Panc1 (cell line): ENCODE results near the gene TESMIN. TPM values are rescaled to one million over a fixed set of nuclear protein-coding genes. Genes with fewer than 3 reads are reported as not detected.

ENCODE experiments used
- ATAC-seq: fragments of 200-7000 bp; cut with Tn5 transposase; 2 replicates; pipeline ENCODE4 v1.9.1; 2020; ENCODE audit warnings: mild to moderate bottlenecking, moderate library complexity
- BruUV-seq: library from RNA; stranded (reverse); fragments of 400-500 nt; replicated peaks from 2 replicates; lab custom pipeline; 2021; lab: Mats Ljungman, UMichigan
- CTCF ChIA-PET: fragments of 300-600 bp; sonication (Branson Sonifier 250); formaldehyde crosslinking; loops from one replicate; lab custom pipeline; 2022; ENCODE audit warnings: antibody characterized with exemption; lab: Charles Lee
- POLR2A ChIA-PET: fragments of 300-600 bp; sonication (Branson Sonifier 250); formaldehyde crosslinking; loops from one replicate; lab custom pipeline; 2022; ENCODE audit warnings: antibody characterized with exemption; lab: Charles Lee
- DNase-seq: peaks from one replicate; pipeline ENCODE4 v3.0.0-alpha.2; 2010; ENCODE audit warnings: low read depth, low spot score
- H3K27ac ChIP-seq: 2 replicates; pipeline ENCODE4 v1.5.1; 2011; ENCODE audit warnings: mild to moderate bottlenecking, low read length, inconsistent platforms
- H3K27me3 ChIP-seq: fragments of 200-500 bp; sonication (Bioruptor generic); 2 replicates; pipeline ENCODE4 v1.6.0; 2014; ENCODE audit warnings: low read length, inconsistent platforms; ENCODE audit not compliant: control insufficient read depth, insufficient read depth
- H3K36me3 ChIP-seq: fragments of 200-500 bp; sonication (Bioruptor generic); 2 replicates; pipeline ENCODE4 v1.5.1; 2014; ENCODE audit warnings: inconsistent platforms, mild to moderate bottlenecking, low read length, moderate library complexity; ENCODE audit not compliant: control insufficient read depth, insufficient read depth
- H3K4me1 ChIP-seq: 2 replicates; pipeline ENCODE4 v1.5.1; 2011; ENCODE audit warnings: inconsistent platforms, mild to moderate bottlenecking, low read length, moderate library complexity; ENCODE audit not compliant: control insufficient read depth, insufficient read depth
- H3K4me3 ChIP-seq, 2 experiments: 2 replicates each; pipeline ENCODE4 v1.5.1; 2011 to 2012; ENCODE audit warnings: low read depth in 2 of 2, low read length in 2 of 2, mild to moderate bottlenecking in 2 of 2, inconsistent platforms in 1 of 2, moderate library complexity in 1 of 2
- H3K9me3 ChIP-seq: fragments of 200-500 bp; sonication (Bioruptor generic); 2 replicates; pipeline ENCODE4 v1.5.1; 2014; ENCODE audit warnings: low read depth, mild to moderate bottlenecking, inconsistent platforms, low read length, moderate library complexity; ENCODE audit not compliant: control insufficient read depth, insufficient read depth
- POLR2AphosphoS5 ChIP-seq: IDR thresholded peaks from 2 replicates; pipeline ENCODE4 v1.6.1; 2012; ENCODE audit warnings: mild to moderate bottlenecking, low read depth, low read length, moderate library complexity
- SIN3A ChIP-seq: IDR thresholded peaks from 2 replicates; pipeline ENCODE4 v1.6.1; 2012; ENCODE audit warnings: low read depth, mild to moderate bottlenecking, low read length, moderate library complexity, borderline replicate concordance; ENCODE audit not compliant: insufficient read depth
- TCF7L2 ChIP-seq: IDR thresholded peaks from 2 replicates; pipeline ENCODE4 v1.6.1; 2011; ENCODE audit warnings: mild to moderate bottlenecking, low read depth, low read length, inconsistent platforms
- in situ Hi-C: cut with HindIII; loops from 2 replicates; pipeline ENCODE4 v1.10.0; 2016; ENCODE audit warnings: low sequenced_read_pairs, low pct_unique_long_range_greater_than_20kb
- intact Hi-C: fragments of 100-400 bp; cut with micrococcal nuclease; formaldehyde crosslinking; loops from one replicate; pipeline ENCODE4 v1.10.0; 2022; ENCODE audit not compliant: unreplicated experiment
- total RNA-seq: library from RNA; stranded (reverse); gene quantifications from one replicate; pipeline ENCODE4 v1.2.1, GENCODE V29; 2021; ENCODE audit not compliant: unreplicated experiment
- TF ChIP-seq, protein P1 (sequence below): fragments of 450-650 bp; IDR thresholded peaks from 2 replicates; pipeline ENCODE4 v1.5.1; 2017; ENCODE audit warnings: mild to moderate bottlenecking
- TF ChIP-seq, protein P2 (sequence below), 2 experiments: IDR thresholded peaks; 2 replicates each; pipeline ENCODE4 v1.6.1; 2011 to 2012; ENCODE audit warnings: low read depth in 2 of 2, control low read depth in 1 of 2, low read length in 1 of 2, mild to moderate bottlenecking in 1 of 2, moderate library complexity in 1 of 2; ENCODE audit not compliant: insufficient read depth in 1 of 2

TESMIN gene
- total RNA-seq, 1 experiment from 2014 or later: 47.6 TPM

DNA sequence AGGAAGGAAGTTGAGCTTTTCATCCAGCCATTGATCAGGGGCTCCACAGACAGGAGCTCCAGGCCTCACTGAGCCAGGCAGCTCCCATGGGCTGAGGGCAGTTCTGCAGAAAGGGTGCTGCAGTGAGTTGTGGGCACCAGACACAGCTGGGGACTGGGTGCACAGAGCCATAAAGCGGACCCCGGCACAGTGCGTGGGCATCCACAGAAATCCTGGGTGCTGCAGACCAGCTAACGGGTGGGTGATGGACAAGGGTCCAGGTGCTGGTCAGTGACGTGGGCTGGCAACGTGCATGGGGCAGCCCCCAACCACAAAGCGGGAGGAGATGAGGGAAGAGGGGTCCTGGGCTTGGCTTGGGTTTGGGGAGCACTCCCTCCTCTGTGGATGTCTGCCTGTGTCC, 86.4 kb downstream of the TESMIN start:
- TF ChIP-seq SIN3A: no peak
- TF ChIP-seq POLR2AphosphoS5: no peak
- TF ChIP-seq, protein P1, sequence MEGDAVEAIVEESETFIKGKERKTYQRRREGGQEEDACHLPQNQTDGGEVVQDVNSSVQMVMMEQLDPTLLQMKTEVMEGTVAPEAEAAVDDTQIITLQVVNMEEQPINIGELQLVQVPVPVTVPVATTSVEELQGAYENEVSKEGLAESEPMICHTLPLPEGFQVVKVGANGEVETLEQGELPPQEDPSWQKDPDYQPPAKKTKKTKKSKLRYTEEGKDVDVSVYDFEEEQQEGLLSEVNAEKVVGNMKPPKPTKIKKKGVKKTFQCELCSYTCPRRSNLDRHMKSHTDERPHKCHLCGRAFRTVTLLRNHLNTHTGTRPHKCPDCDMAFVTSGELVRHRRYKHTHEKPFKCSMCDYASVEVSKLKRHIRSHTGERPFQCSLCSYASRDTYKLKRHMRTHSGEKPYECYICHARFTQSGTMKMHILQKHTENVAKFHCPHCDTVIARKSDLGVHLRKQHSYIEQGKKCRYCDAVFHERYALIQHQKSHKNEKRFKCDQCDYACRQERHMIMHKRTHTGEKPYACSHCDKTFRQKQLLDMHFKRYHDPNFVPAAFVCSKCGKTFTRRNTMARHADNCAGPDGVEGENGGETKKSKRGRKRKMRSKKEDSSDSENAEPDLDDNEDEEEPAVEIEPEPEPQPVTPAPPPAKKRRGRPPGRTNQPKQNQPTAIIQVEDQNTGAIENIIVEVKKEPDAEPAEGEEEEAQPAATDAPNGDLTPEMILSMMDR: no peak
- DNase-seq (no peak), ATAC-seq (no peak)
- no peaks in the 10 kb centered on the region for H3K9me3 ChIP-seq
- H3K27me3 ChIP-seq: no peaks in the 10 kb centered on the region
- H3K27ac ChIP-seq: no peak overlapping the region
- BruUV-seq: no TSS peak
- intact Hi-C loops: no loop called here
- in situ Hi-C loops: no loop called here
- ChIA-PET POLR2A (no interaction called here), CTCF (no interaction called here)
- H3K36me3 ChIP-seq: no peaks in the 10 kb centered on the region; the same call in 1 of the 2 replicates
- H3K4me1 ChIP-seq: no peaks in the 10 kb centered on the region
- H3K4me3 ChIP-seq: no peak overlapping the region

DNA sequence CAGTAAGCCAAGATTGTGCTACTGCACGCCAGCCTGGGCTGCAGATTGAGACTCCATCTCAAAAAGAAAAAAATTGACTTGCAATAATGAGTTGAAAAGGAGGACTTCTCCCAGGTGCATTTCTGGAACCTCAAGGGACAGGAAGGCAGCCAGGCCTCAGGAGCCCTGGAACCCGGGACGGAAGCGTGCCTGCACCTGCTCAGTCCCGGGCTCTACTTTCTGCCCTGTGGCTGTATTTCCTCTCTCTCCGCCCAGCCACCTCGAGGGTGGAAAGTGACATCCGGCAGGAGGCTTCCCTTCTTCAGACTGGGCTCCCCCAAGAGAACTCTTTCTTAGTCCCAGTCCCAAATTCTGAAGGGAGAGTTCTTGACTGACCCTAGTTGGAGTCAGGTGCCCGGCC, 87.2 kb downstream of the TESMIN start:
- intact Hi-C loops (no loop called here), in situ Hi-C loops (no loop called here)
- no peak overlapping the region for H3K4me3 ChIP-seq
- TF ChIP-seq, protein P2, sequence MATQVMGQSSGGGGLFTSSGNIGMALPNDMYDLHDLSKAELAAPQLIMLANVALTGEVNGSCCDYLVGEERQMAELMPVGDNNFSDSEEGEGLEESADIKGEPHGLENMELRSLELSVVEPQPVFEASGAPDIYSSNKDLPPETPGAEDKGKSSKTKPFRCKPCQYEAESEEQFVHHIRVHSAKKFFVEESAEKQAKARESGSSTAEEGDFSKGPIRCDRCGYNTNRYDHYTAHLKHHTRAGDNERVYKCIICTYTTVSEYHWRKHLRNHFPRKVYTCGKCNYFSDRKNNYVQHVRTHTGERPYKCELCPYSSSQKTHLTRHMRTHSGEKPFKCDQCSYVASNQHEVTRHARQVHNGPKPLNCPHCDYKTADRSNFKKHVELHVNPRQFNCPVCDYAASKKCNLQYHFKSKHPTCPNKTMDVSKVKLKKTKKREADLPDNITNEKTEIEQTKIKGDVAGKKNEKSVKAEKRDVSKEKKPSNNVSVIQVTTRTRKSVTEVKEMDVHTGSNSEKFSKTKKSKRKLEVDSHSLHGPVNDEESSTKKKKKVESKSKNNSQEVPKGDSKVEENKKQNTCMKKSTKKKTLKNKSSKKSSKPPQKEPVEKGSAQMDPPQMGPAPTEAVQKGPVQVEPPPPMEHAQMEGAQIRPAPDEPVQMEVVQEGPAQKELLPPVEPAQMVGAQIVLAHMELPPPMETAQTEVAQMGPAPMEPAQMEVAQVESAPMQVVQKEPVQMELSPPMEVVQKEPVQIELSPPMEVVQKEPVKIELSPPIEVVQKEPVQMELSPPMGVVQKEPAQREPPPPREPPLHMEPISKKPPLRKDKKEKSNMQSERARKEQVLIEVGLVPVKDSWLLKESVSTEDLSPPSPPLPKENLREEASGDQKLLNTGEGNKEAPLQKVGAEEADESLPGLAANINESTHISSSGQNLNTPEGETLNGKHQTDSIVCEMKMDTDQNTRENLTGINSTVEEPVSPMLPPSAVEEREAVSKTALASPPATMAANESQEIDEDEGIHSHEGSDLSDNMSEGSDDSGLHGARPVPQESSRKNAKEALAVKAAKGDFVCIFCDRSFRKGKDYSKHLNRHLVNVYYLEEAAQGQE (IDR thresholded peaks at IDR 0.05; ENCODE audit: insufficient read depth in 1 of 2, low read depth in 2 of 2, low read length in 1 of 2): no peak
- TF ChIP-seq, protein P1: no peak
- TF ChIP-seq POLR2AphosphoS5 (no peak), TCF7L2 (no peak), SIN3A (no peak)
- BruUV-seq: no TSS peak
- DNase-seq (no peak), ATAC-seq (no peak)
- ChIA-PET CTCF (no interaction called here), POLR2A (no interaction called here)
- no peak overlapping the region for H3K27ac ChIP-seq
- H3K9me3 ChIP-seq: no peaks in the 10 kb centered on the region
- H3K36me3 ChIP-seq: no peaks in the 10 kb centered on the region; the same call in 1 of the 2 replicates
- H3K4me1 ChIP-seq: no peaks in the 10 kb centered on the region
- H3K27me3 ChIP-seq: no peaks in the 10 kb centered on the region
